SU-DHL-6 (cell line): Measurements from ENCODE around the gene TPK1.

Source experiments
- H2AFZ ChIP-seq: fragments of 200-600 bp; sonication (generic); 2 replicates; pipeline ENCODE4 v1.6.1; 2014; ENCODE audit warnings: low read depth, mild to moderate bottlenecking, moderate library complexity, mixed read lengths, antibody characterized with exemption, low read length; ENCODE audit not compliant: severe bottlenecking
- H3F3A ChIP-seq: fragments of 200-600 bp; shearing (Covaris generic); 2 replicates; pipeline ENCODE4 v1.6.0; 2016; ENCODE audit warnings: antibody characterized with exemption, mild to moderate bottlenecking; ENCODE audit not compliant: insufficient read depth
- H3K27ac ChIP-seq: fragments of 200-600 bp; sonication (generic); 2 replicates; pipeline ENCODE4 v1.5.1; 2016; ENCODE audit warnings: low read depth, mild to moderate bottlenecking, low read length, moderate library complexity, mixed read lengths
- H3K27me3 ChIP-seq: fragments of 200-600 bp; sonication (generic), shearing (Covaris generic); 2 replicates; pipeline ENCODE4 v1.6.0; 2014; ENCODE audit warnings: mild to moderate bottlenecking, low read length
- H3K36me3 ChIP-seq: fragments of 200-600 bp; sonication (generic); 2 replicates; pipeline ENCODE4 v1.6.1; 2014; ENCODE audit warnings: mild to moderate bottlenecking, low read length, mixed read lengths
- H3K4me2 ChIP-seq: fragments of 300-600, 200-600 bp; shearing (Covaris generic), sonication (generic); 2 replicates; pipeline ENCODE4 v1.6.0; 2014; ENCODE audit warnings: low read length, low read depth, mild to moderate bottlenecking; ENCODE audit not compliant: poor library complexity, severe bottlenecking
- H3K4me3 ChIP-seq: fragments of 200-600 bp; sonication (generic); 2 replicates; pipeline ENCODE4 v1.5.1; 2014; ENCODE audit warnings: antibody characterized with exemption, low read length, mild to moderate bottlenecking, mixed read lengths; ENCODE audit not compliant: insufficient read depth, poor library complexity, severe bottlenecking
- H3K79me2 ChIP-seq: fragments of 200-600 bp; sonication (generic); 2 replicates; pipeline ENCODE4 v1.6.1; 2014; ENCODE audit warnings: mild to moderate bottlenecking, low read length, moderate library complexity; ENCODE audit not compliant: insufficient read depth
- H3K9ac ChIP-seq: fragments of 200-600 bp; sonication (generic); 2 replicates; pipeline ENCODE4 v1.7.0; 2014; ENCODE audit warnings: mild to moderate bottlenecking, low read length
- H3K9me2 ChIP-seq: fragments of 200-600 bp; sonication (generic); replicated peaks from 2 replicates; pipeline ENCODE4 v1.6.1; 2014; ENCODE audit warnings: low read length; ENCODE audit not compliant: insufficient read depth
- H3K9me3 ChIP-seq: fragments of 200-600 bp; sonication (generic); 2 replicates; pipeline ENCODE4 v1.6.1; 2014; ENCODE audit warnings: low read length, mixed read lengths; ENCODE audit not compliant: insufficient read depth
- H4K20me1 ChIP-seq: fragments of 200-600 bp; sonication (generic); 2 replicates; pipeline ENCODE4 v1.6.1; 2014; ENCODE audit warnings: low read depth, mild to moderate bottlenecking, antibody characterized with exemption, low read length, moderate library complexity, mixed read lengths
- EZH2phosphoT487 ChIP-seq: fragments of 200-600 bp; sonication (generic), shearing (Covaris generic); conservative IDR thresholded peaks from 2 replicates; pipeline ENCODE4 v1.6.1; 2018; ENCODE audit warnings: mild to moderate bottlenecking, antibody characterized with exemption, low read length, moderate library complexity, mixed read lengths
- TF ChIP-seq, protein P1 (sequence below): fragments of 200-600 bp; sonication (generic); IDR thresholded peaks from one replicate; pipeline ENCODE4 v1.5.1; 2017; ENCODE audit warnings: antibody characterized with exemption, mild to moderate bottlenecking, low read length, moderate library complexity; ENCODE audit not compliant: insufficient read depth, poor library complexity, severe bottlenecking

Gene TPK1

GRCh38 chr7:144549861-144550260, 286.0 kb downstream of the TPK1 start:
- H2AFZ ChIP-seq, result no peak overlapping the region
- H3K27ac ChIP-seq, result no peak overlapping the region
- H3K4me2 ChIP-seq, result no peak overlapping the region
- no peaks in the 10 kb centered on the region for H3F3A ChIP-seq
- no peaks in the 10 kb centered on the region for H3K36me3 ChIP-seq
- no peaks in the 10 kb centered on the region for H3K9me3 ChIP-seq
- TF ChIP-seq, protein P1, sequence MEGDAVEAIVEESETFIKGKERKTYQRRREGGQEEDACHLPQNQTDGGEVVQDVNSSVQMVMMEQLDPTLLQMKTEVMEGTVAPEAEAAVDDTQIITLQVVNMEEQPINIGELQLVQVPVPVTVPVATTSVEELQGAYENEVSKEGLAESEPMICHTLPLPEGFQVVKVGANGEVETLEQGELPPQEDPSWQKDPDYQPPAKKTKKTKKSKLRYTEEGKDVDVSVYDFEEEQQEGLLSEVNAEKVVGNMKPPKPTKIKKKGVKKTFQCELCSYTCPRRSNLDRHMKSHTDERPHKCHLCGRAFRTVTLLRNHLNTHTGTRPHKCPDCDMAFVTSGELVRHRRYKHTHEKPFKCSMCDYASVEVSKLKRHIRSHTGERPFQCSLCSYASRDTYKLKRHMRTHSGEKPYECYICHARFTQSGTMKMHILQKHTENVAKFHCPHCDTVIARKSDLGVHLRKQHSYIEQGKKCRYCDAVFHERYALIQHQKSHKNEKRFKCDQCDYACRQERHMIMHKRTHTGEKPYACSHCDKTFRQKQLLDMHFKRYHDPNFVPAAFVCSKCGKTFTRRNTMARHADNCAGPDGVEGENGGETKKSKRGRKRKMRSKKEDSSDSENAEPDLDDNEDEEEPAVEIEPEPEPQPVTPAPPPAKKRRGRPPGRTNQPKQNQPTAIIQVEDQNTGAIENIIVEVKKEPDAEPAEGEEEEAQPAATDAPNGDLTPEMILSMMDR, result no peak
- H4K20me1 ChIP-seq, result no peaks in the 10 kb centered on the region
- no peaks in the 10 kb centered on the region for H3K27me3 ChIP-seq
- H3K79me2 ChIP-seq, result no peaks in the 10 kb centered on the region
- H3K4me3 ChIP-seq, result no peak overlapping the region
- no peak overlapping the region for H3K9ac ChIP-seq
- H3K9me2 ChIP-seq, result no peaks in the 10 kb centered on the region

GRCh38 chr7:144548556-144548955, 287.3 kb downstream of the TPK1 start:
- H3K36me3 ChIP-seq, result no peaks in the 10 kb centered on the region
- no peak overlapping the region for H3K4me3 ChIP-seq
- no peaks in the 10 kb centered on the region for H3K79me2 ChIP-seq
- no peak overlapping the region for H3K9ac ChIP-seq
- H3F3A ChIP-seq, result no peaks in the 10 kb centered on the region
- H3K27ac ChIP-seq, result no peak overlapping the region
- no peak for TF ChIP-seq EZH2phosphoT487
- H3K9me2 ChIP-seq, result no peaks in the 10 kb centered on the region
- no peak overlapping the region for H3K4me2 ChIP-seq
- no peaks in the 10 kb centered on the region for H4K20me1 ChIP-seq
- no peak overlapping the region for H2AFZ ChIP-seq
- no peaks in the 10 kb centered on the region for H3K27me3 ChIP-seq
- H3K9me3 ChIP-seq, result no peaks in the 10 kb centered on the region

- no peak overlapping the region for H2AFZ ChIP-seq
- TF ChIP-seq, protein P1, result no peak
- TF ChIP-seq EZH2phosphoT487, result no peak
- no peak overlapping the region for H3K4me2 ChIP-seq
- no peaks in the 10 kb centered on the region for H3K9me2 ChIP-seq
- no peaks in the 10 kb centered on the region for H3F3A ChIP-seq
- no peaks in the 10 kb centered on the region for H3K79me2 ChIP-seq
- H3K9me3 ChIP-seq, result no peaks in the 10 kb centered on the region
- no peak overlapping the region for H3K27ac ChIP-seq
- H4K20me1 ChIP-seq, result no peaks in the 10 kb centered on the region
- H3K36me3 ChIP-seq, result no peaks in the 10 kb centered on the region
- no peak overlapping the region for H3K9ac ChIP-seq
- H3K27me3 ChIP-seq, result no peaks in the 10 kb centered on the region
- no peak overlapping the region for H3K4me3 ChIP-seq
Measured at GRCh38 chr7:144547888-144548287, 288.0 kb downstream of the TPK1 start.

DNA sequence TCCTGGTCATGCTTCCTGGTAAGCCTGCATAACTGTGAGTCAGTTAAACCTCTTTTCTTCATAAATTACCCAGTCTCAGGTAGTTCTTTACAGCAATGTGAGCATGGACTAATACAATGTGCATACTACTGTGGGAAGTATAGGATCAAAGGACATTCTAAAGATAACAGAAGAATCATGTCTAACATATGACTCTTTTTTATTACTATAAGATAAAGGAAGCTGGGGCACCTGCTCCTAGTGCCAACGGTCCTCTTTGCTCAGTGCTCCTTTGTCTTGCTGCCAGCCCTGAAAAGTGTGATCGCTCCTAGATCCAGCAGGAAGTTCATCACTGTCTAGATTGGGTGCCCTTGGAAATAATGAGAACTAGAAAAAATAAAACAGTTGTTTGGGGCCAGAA, 289.1 kb downstream of the TPK1 start:
- Histone ChIP-seq H2AFZ (no peak overlapping the region), H3F3A (no peaks in the 10 kb centered on the region), H3K9ac (no peak overlapping the region), H4K20me1 (no peaks in the 10 kb centered on the region), H3K79me2 (no peaks in the 10 kb centered on the region), H3K4me3 (no peak overlapping the region), H3K36me3 (no peaks in the 10 kb centered on the region), H3K27me3 (no peaks in the 10 kb centered on the region), H3K27ac (no peak overlapping the region), H3K4me2 (no peak overlapping the region), H3K9me2 (no peaks in the 10 kb centered on the region), H3K9me3 (no peaks in the 10 kb centered on the region)
- no peak for TF ChIP-seq EZH2phosphoT487
- TF ChIP-seq, protein P1, result no peak
